Measurements from ENCODE around the gene CKMT1B.
"Not testable (repeated sequence)": the region's sequence is repeated elsewhere in the genome, so short reads cannot be mapped to it uniquely, and the experiment has no call there.

CKMT1B gene

GRCh38 chr15:43638464-43639204 lies 44.8 kb downstream of the CKMT1B start:
- not testable (repeated sequence) for DNase-seq
